ENCODE results near the gene ZGPAT. TPM values are rescaled to one million over a fixed set of nuclear protein-coding genes. Genes with fewer than 3 reads are reported as not detected.
A peak's percentile ranks its signal among the peaks of the same experiment; 100 is the strongest.

The ZGPAT gene
- polyA plus RNA-seq, 1 donor: 20.1 TPM

DNA sequence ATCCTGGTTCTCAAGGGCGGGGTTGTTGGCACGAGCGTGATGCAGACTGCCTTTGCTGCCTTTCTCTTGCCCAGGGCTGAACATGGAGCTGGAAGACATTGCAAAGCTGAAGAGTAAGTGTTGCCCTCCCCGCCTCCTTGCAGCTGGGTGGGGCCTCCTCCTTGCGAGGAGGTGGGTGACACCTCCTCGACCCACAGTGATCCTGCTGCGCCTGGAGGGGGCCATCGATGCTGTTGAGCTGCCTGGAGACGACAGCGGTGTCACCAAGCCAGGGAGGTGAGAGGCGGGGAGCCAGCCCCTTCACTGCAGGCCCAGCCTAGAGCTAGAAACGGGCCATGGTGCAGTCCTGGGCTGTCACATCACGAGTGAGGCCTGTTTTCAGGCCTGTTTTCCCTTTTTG, 29.8 kb upstream of the ZGPAT start:
- DNase-seq: no peak
- Histone ChIP-seq H3K4me3 (ENCODE audit: low read length) (no peak overlapping the region), H3K36me3 (ENCODE audit: control insufficient read depth, insufficient read depth, low read length) (peaks cover 28% of the 10 kb centered on the region), H3K4me1 (ENCODE audit: control insufficient read depth, insufficient read depth, low read length) (no peaks in the 10 kb centered on the region), H3K9me3 (ENCODE audit: control insufficient read depth, low read depth, low read length) (no peaks in the 10 kb centered on the region), H3K27ac (ENCODE audit: low read length) (no peak overlapping the region), H3K27me3 (ENCODE audit: control insufficient read depth, insufficient read depth, low read length) (no peaks in the 10 kb centered on the region)
- no CpG with 5 or more reads among the region's 13 CpGs for WGBS (ENCODE audit: insufficient coverage, low lambda C conversion rate)

DNA sequence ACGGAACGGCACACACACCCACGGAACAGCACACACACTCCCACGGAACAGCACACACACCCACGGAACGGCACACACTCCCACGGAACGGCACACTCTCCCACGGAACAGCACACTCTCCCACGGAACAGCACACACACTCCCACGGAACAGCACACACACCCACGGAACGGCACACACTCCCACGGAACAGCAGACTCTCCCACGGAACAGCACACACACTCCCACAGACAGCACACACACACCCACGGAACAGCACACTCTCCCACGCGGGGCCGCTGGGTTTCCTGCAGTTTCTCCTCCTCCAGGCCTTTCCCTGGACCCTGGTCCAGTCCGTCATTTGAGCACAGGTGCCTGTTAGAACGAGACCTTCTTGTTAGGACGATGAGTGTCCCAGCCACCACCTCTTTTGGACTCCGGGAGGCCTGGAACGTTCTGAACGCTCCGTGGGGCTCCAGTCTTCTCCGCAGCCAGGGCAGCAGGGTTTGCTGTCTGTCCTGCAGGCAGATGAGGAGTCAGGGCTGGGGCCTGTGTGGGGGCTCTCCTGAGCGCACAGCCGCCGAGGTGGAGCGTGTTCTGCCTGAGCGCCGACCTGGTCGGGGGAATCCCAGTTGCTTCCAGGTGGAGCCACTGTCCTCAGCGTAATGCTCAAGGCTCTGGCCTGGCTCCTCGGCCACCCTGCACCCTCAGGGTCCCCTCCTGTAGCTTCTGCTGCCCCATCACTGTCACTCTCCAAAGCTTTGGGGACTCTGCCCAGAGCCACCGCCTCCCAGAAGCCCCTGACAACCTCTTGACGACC, 29.0 kb upstream of the ZGPAT start:
- H3K27ac ChIP-seq (ENCODE audit: low read length): no peak overlapping the region
- peaks cover 25% of the 10 kb centered on the region for H3K36me3 ChIP-seq (ENCODE audit: control insufficient read depth, insufficient read depth, low read length)
- H3K4me3 ChIP-seq (ENCODE audit: low read length): no peak overlapping the region
- no CpG with 5 or more reads among the region's 38 CpGs for WGBS (ENCODE audit: insufficient coverage, low lambda C conversion rate)
- H3K4me1 ChIP-seq (ENCODE audit: control insufficient read depth, insufficient read depth, low read length): no peaks in the 10 kb centered on the region
- H3K27me3 ChIP-seq (ENCODE audit: control insufficient read depth, insufficient read depth, low read length): no peaks in the 10 kb centered on the region
- H3K9me3 ChIP-seq (ENCODE audit: control insufficient read depth, low read depth, low read length): no peaks in the 10 kb centered on the region
- no peak for DNase-seq

DNA sequence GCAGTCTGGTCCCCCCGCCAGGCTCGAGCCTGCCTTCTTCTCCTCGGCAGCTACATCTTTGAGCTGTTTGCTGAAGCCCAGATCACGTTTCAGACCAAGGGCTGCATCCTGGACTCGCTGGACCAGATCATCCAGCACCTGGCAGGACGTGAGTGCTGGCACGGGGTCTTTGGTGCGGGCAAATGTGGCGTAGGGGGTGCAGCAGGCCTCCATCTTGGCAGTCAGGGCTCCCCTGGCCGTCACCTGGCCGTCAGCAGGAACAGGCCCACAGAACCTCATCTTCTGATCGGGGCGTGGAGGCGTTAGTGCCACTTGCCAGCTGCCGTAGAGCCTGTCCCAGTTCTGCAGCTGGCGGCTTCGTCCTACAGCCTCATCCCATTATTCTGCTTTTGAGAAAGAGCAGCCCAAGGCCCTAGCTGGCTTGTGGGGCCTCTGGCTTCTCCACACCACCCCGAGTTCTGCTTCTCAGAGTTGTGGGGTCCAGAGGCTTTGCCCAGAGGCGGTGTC, 28.0 kb upstream of the ZGPAT start:
- no peaks in the 10 kb centered on the region for H3K4me1 ChIP-seq (ENCODE audit: control insufficient read depth, insufficient read depth, low read length)
- H3K9me3 ChIP-seq (ENCODE audit: control insufficient read depth, low read depth, low read length): no peaks in the 10 kb centered on the region
- no peak overlapping the region for H3K4me3 ChIP-seq (ENCODE audit: low read length)
- H3K27me3 ChIP-seq (ENCODE audit: control insufficient read depth, insufficient read depth, low read length): no peaks in the 10 kb centered on the region
- DNase-seq: no peak
- peaks cover 20% of the 10 kb centered on the region for H3K36me3 ChIP-seq (ENCODE audit: control insufficient read depth, insufficient read depth, low read length)
- WGBS (ENCODE audit: insufficient coverage, low lambda C conversion rate): no CpG with 5 or more reads among the region's 19 CpGs
- H3K27ac ChIP-seq (ENCODE audit: low read length): no peak overlapping the region

DNA sequence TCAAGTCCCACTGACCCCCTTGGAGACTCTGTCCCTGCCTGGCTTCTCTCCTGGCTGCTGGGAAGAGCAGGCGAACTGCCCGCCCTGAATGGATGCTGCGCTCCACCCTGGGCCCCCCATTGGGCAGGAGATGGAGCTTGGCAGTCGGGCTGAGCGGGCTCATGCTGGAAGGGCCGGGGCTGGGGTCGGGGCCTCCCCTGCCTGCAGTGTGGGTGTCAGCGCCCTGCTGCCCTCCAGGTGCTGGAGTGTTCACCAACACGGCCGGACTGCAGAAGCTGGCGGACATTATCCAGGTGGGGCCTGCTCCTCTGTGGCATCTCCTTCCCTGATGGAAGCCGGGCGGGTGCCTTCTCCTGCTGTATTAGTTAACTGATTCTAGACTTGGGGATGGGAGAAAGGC, 27.4 kb upstream of the ZGPAT start:
- Histone ChIP-seq H3K27ac (ENCODE audit: low read length) (no peak overlapping the region), H3K27me3 (ENCODE audit: control insufficient read depth, insufficient read depth, low read length) (no peaks in the 10 kb centered on the region), H3K36me3 (ENCODE audit: control insufficient read depth, insufficient read depth, low read length) (peaks cover 20% of the 10 kb centered on the region), H3K9me3 (ENCODE audit: control insufficient read depth, low read depth, low read length) (no peaks in the 10 kb centered on the region), H3K4me3 (ENCODE audit: low read length) (no peak overlapping the region), H3K4me1 (ENCODE audit: control insufficient read depth, insufficient read depth, low read length) (no peaks in the 10 kb centered on the region)
- no peak for DNase-seq
- no CpG with 5 or more reads among the region's 13 CpGs for WGBS (ENCODE audit: insufficient coverage, low lambda C conversion rate)

DNA sequence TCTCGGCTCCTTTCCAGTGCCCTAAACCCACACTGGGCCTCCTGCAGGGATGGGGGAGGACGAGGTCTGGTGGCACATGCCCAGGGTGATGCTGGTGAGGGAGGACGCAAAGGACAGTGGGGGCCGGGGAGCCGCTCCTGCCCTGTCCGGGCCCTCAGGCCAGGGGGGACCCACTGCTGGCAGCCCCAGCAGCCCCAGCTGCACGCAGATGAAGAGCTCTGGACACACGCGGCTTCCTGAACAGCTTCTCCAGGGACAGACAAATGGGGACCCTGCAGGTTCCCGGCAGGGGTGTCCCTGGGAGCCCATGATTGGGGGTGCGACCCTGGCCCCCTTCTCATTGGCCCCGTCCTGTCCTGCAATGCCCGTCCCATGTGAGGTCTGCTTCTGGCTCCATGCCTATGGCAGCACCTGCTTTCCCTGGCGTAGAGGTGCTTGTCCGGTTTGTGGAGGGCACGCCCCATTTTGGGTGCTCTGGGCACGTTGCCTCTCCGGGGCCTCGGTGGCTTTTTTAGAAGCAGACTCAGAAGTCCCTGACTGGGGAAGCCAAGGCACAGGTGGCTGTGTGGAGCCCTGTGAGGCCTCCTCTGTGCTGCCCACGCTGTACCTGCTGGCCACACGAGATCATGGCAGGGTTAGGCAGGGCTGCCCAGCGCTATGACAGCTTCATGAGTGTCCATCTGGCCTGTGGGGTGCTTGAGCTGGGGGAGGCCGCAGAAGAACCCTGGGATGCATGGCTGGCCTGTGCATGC, 26.8 kb upstream of the ZGPAT start:
- peaks cover 15% of the 10 kb centered on the region for H3K36me3 ChIP-seq (ENCODE audit: control insufficient read depth, insufficient read depth, low read length)
- H3K9me3 ChIP-seq (ENCODE audit: control insufficient read depth, low read depth, low read length): no peaks in the 10 kb centered on the region
- DNase-seq: no peak
- WGBS (ENCODE audit: insufficient coverage, low lambda C conversion rate): no CpG with 5 or more reads among the region's 23 CpGs
- no peak overlapping the region for H3K4me3 ChIP-seq (ENCODE audit: low read length)
- H3K4me1 ChIP-seq (ENCODE audit: control insufficient read depth, insufficient read depth, low read length): peaks cover 3% of the 10 kb centered on the region
- H3K27me3 ChIP-seq (ENCODE audit: control insufficient read depth, insufficient read depth, low read length): no peaks in the 10 kb centered on the region
- no peak overlapping the region for H3K27ac ChIP-seq (ENCODE audit: low read length)

DNA sequence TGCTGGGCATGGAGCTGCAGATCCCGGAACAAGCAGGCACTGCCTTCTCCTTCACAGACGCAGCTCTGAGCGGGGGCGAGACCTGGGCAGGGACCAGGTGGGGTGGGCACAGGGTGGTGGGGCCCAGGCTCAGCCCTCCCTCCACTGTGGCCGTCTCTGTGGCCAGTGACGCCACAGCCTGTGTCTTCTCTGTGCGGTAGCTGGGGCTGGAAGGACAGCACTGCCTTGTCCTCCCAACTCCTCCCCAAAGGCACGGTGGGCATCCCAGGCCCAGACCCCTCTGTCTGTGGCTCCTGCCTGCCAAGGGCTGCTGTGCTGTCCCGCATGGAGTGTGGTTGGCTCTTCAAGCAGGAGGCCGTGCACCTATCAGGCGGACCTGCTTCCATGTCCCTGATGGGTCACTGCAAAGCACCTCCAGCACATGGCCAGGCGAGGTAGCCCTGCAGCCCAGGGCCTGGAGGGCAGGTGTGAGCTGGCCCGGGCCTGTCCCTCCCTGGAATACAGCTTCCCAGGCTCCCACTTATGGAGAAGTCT, 26.2 kb upstream of the ZGPAT start:
- Histone ChIP-seq H3K27me3 (ENCODE audit: control insufficient read depth, insufficient read depth, low read length) (no peaks in the 10 kb centered on the region), H3K4me1 (ENCODE audit: control insufficient read depth, insufficient read depth, low read length) (peaks cover 10% of the 10 kb centered on the region), H3K9me3 (ENCODE audit: control insufficient read depth, low read depth, low read length) (no peaks in the 10 kb centered on the region), H3K36me3 (ENCODE audit: control insufficient read depth, insufficient read depth, low read length) (peaks cover 11% of the 10 kb centered on the region), H3K4me3 (ENCODE audit: low read length) (no peak overlapping the region), H3K27ac (ENCODE audit: low read length) (no peak overlapping the region)
- WGBS (ENCODE audit: insufficient coverage, low lambda C conversion rate): no CpG with 5 or more reads among the region's 13 CpGs
- DNase-seq: no peak

DNA sequence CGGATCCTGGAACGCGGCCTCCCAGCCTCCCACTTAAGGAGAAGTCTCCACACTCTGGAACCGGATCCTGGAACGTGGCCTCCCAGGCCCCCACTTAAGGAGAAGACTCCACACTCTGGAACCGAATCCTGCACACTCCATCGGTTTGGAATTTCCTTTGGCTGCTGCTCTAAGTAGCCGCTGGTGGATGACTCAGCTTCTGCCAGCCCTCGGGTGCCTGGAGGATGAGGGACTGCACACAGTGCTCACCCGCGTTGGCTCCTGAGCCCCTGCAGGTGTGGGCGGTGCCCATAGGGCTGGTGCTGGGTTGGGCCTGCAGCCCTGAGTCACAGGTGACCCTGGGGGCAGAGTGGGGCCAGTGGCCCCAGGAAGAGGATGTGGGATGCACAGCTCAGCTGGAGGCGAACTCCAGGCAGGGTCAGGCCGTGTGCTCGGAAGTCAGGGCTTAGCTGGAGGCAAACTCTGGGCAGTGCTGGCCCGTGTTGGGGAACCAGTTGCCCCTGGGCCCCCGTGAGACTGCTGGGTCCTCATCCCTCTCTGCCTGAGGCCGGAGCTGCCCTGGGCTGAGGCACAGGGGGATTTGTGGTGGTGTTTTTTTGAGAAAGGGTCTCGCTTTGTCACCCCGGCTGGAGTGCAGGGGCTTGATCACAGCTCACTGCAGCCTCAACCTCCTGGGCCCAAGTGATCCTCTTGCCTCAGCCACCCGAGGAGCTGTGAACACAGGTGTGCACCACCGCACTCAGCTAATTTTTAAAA, 25.3 kb upstream of the ZGPAT start:
- Histone ChIP-seq H3K9me3 (ENCODE audit: control insufficient read depth, low read depth, low read length) (no peaks in the 10 kb centered on the region), H3K27me3 (ENCODE audit: control insufficient read depth, insufficient read depth, low read length) (no peaks in the 10 kb centered on the region), H3K27ac (ENCODE audit: low read length) (no peak overlapping the region), H3K36me3 (ENCODE audit: control insufficient read depth, insufficient read depth, low read length) (peaks cover 11% of the 10 kb centered on the region), H3K4me3 (ENCODE audit: low read length) (no peak overlapping the region), H3K4me1 (ENCODE audit: control insufficient read depth, insufficient read depth, low read length) (peaks cover 17% of the 10 kb centered on the region)
- no CpG with 5 or more reads among the region's 22 CpGs for WGBS (ENCODE audit: insufficient coverage, low lambda C conversion rate)
- DNase-seq: no peak

DNA sequence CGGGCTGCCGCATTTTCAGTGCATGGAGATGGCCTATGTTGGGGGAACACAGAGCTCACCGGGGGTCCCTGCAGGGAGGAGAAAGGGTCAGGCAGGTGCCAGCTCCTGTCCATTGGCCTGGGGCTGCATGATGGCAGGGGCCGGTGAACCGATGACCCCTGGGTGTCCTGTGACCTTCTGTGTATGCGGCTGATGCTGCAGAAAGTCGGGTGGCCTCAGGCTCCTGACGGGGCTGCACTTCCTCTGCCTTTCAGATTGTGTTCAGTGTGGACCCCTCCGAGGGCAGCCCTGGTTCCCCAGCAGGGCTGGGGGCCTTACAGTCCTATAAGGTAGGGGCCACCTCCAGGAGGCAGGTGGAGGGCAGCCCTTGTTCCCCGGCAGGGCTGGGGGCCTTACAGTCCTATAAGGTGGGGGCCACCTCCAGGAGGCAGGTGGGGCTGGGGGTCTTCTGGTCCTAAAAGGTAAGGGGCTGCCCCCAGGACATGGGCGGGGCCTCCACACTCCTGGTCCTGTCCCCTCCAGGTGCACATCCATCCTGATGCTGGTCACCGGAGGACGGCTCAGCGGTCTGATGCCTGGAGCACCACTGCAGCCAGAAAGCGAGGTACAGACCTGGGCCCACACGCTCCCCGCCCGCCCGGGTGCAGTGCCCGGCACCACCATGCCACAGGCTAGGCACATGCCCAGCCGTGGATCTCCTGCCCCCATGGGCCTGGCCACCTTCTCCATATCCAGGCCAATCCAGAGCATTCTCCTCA, 22.4 kb upstream of the ZGPAT start:
- H3K27ac ChIP-seq (ENCODE audit: low read length): no peak overlapping the region
- no peak overlapping the region for H3K4me3 ChIP-seq (ENCODE audit: low read length)
- H3K4me1 ChIP-seq (ENCODE audit: control insufficient read depth, insufficient read depth, low read length): peaks cover 17% of the 10 kb centered on the region
- no CpG with 5 or more reads among the region's 21 CpGs for WGBS (ENCODE audit: insufficient coverage, low lambda C conversion rate)
- DNase-seq: no peak
- H3K9me3 ChIP-seq (ENCODE audit: control insufficient read depth, low read depth, low read length): no peaks in the 10 kb centered on the region
- no peaks in the 10 kb centered on the region for H3K27me3 ChIP-seq (ENCODE audit: control insufficient read depth, insufficient read depth, low read length)
- peaks cover 8% of the 10 kb centered on the region for H3K36me3 ChIP-seq (ENCODE audit: control insufficient read depth, insufficient read depth, low read length)

DNA sequence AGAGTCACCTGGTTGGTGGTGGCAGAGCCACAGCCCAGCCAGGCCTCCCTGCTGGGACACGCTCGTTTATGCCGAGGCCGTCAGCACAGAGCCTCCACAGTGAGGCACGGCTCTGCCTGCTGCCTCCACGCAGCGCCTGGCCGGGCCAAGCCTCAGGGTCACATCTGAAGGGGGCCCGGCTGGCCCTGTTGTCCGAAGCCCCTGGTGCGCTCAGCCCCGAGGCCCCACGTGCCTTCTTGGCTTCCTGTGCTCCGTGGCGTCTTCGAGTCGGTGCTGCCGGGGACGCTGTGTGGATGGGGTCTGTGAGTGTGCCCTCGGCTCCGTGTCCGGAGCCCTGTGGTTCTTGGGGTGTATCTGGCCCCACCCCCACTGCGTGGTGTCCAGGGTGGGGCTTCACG, 21.7 kb upstream of the ZGPAT start:
- Histone ChIP-seq H3K9me3 (ENCODE audit: control insufficient read depth, low read depth, low read length) (no peaks in the 10 kb centered on the region), H3K4me3 (ENCODE audit: low read length) (no peak overlapping the region), H3K27me3 (ENCODE audit: control insufficient read depth, insufficient read depth, low read length) (no peaks in the 10 kb centered on the region), H3K36me3 (ENCODE audit: control insufficient read depth, insufficient read depth, low read length) (peaks cover 7% of the 10 kb centered on the region), H3K27ac (ENCODE audit: low read length) (peak overlapping the region; percentile 48), H3K4me1 (ENCODE audit: control insufficient read depth, insufficient read depth, low read length) (peaks cover 17% of the 10 kb centered on the region)
- no CpG with 5 or more reads among the region's 24 CpGs for WGBS (ENCODE audit: insufficient coverage, low lambda C conversion rate)
- no peak for DNase-seq
